HG02852 (cell line): ENCODE measurements around the gene TRIM10.

ENCODE experiments used
- ATAC-seq: cut with Tn5 transposase; IDR thresholded peaks from one replicate; pipeline ENCODE4 v1.9.1; 2021; ENCODE audit warnings: mild to moderate bottlenecking, moderate library complexity; ENCODE audit not compliant: unreplicated experiment

The TRIM10 gene

GRCh38 chr6:30160785-30161531, at the start of gene TRIM10:
Gene TRIM10, minus strand, starts transcription at chr6:30161211. Its CDS starts 353 bp downstream, at chr6:30160858.
- no peak for ATAC-seq

- no peak for ATAC-seq
Observed at GRCh38 chr6:30207619-30208295, 46.7 kb upstream of the TRIM10 start.

- no peak for ATAC-seq
Observed at GRCh38 chr6:30206799-30207618, 46.0 kb upstream of the TRIM10 start.

GRCh38 chr6:30206152-30206551, 45.1 kb upstream of the TRIM10 start:
- ATAC-seq = no peak

- ATAC-seq = no peak
Observed at GRCh38 chr6:30204116-30204515, 43.1 kb upstream of the TRIM10 start.

GRCh38 chr6:30202366-30202765, 41.4 kb upstream of the TRIM10 start:
- ATAC-seq = no peak

GRCh38 chr6:30200551-30201281, 39.7 kb upstream of the TRIM10 start:
- peak; percentile 64 for ATAC-seq

- ATAC-seq = no peak
Observed at GRCh38 chr6:30198166-30199084, 37.4 kb upstream of the TRIM10 start.

GRCh38 chr6:30196376-30196775, 35.4 kb upstream of the TRIM10 start:
- no peak for ATAC-seq

- no peak for ATAC-seq
Observed at GRCh38 chr6:30195951-30196350, 34.9 kb upstream of the TRIM10 start.

- no peak for ATAC-seq
Observed at GRCh38 chr6:30194797-30195690, 34.0 kb upstream of the TRIM10 start.

GRCh38 chr6:30192076-30192475, 31.1 kb upstream of the TRIM10 start:
- no peak for ATAC-seq

GRCh38 chr6:30188541-30188940, 27.5 kb upstream of the TRIM10 start:
- ATAC-seq = no peak

GRCh38 chr6:30185846-30186484, 25.0 kb upstream of the TRIM10 start:
- no peak for ATAC-seq

- ATAC-seq = no peak
Observed at GRCh38 chr6:30184417-30185031, 23.5 kb upstream of the TRIM10 start.

- no peak for ATAC-seq
Observed at GRCh38 chr6:30180145-30180544, 19.1 kb upstream of the TRIM10 start.

- ATAC-seq = no peak
Observed at GRCh38 chr6:30178837-30179236, 17.8 kb upstream of the TRIM10 start.

GRCh38 chr6:30175765-30176164, 14.8 kb upstream of the TRIM10 start:
- no peak for ATAC-seq
